Testis (tissue), 2 donors: ENCODE results near the gene NDUFA3.

Experiments
- POLR2A ChIP-seq: fragments of 450-650 bp; IDR thresholded peaks from one replicate; pipeline ENCODE4 v1.6.1; 2017; ENCODE audit warnings: antibody characterized with exemption, mild to moderate bottlenecking, moderate library complexity
- TF ChIP-seq, protein P1 (sequence below), 3 experiments: fragments of 450-650 bp in 2 of 3; fragments of 200-600 bp in 1 of 3; sonication (generic) in 1 of 3; IDR thresholded peaks; one replicate each; pipeline ENCODE4 v1.5.1; 2016 to 2019; ENCODE audit warnings: antibody characterized with exemption in 3 of 3, mild to moderate bottlenecking in 2 of 3, moderate library complexity in 1 of 3

DNA sequence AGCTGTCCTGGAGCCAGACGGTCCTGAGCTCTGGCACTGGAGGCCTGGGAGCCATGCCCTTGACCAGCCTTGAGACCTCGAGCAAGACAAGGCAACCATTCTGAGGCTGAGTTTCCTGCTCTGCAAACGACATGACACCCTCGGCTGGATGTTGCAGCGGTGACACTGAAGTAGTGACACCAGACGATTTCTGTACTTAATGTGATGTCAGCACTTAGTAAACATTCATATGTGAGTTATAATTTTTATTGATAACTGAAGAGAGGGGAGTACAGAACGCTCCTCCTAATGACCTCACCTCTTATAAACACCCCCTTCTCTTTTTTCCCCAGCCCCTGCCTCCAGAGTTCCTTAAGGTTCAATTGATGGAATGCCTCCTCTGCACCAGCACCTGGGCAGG is 5.8 kb downstream of the NDUFA3 start:
- TF ChIP-seq, protein P1, sequence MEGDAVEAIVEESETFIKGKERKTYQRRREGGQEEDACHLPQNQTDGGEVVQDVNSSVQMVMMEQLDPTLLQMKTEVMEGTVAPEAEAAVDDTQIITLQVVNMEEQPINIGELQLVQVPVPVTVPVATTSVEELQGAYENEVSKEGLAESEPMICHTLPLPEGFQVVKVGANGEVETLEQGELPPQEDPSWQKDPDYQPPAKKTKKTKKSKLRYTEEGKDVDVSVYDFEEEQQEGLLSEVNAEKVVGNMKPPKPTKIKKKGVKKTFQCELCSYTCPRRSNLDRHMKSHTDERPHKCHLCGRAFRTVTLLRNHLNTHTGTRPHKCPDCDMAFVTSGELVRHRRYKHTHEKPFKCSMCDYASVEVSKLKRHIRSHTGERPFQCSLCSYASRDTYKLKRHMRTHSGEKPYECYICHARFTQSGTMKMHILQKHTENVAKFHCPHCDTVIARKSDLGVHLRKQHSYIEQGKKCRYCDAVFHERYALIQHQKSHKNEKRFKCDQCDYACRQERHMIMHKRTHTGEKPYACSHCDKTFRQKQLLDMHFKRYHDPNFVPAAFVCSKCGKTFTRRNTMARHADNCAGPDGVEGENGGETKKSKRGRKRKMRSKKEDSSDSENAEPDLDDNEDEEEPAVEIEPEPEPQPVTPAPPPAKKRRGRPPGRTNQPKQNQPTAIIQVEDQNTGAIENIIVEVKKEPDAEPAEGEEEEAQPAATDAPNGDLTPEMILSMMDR (IDR thresholded peaks at IDR 0.05): no peak
- TF ChIP-seq POLR2A: no peak
